ENCODE measurements around the gene ACVRL1.

Gene ACVRL1

DNA sequence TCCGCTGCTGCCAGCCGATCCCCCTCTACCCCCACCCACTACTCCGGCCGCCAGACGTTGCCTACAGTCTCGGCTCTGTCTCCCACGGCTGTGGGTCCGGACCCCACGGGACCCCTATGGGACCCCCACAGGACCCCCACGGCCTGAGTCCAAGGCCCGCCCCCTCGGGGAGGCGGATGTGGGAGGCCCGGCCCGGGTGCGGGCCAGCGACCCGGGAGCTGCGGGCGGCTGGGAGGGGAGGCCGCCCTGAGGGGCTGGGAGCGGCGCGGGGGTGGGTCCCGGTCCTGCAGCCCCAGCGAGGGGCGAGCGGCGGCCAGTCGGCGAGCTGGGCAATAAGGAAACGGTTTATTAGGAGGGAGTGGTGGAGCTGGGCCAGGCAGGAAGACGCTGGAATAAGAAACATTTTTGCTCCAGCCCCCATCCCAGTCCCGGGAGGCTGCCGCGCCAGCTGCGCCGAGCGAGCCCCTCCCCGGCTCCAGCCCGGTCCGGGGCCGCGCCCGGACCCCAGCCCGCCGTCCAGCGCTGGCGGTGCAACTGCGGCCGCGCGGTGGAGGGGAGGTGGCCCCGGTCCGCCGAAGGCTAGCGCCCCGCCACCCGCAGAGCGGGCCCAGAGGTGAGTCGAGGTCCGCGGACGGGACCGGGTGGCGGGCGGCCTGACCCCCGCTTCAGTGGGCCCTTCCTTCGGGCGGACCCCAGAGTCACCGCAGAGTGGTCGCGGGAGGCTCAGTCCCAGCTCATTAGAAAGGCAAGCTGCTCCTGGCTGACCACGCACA is at the start of gene ACVRL1:
ACVRL1 (plus strand) TSS at position 422 of the 773 bp plus-strand sequence. CDS start 4,971 bp downstream, outside the sequence.
- no peak for DNase-seq

DNA sequence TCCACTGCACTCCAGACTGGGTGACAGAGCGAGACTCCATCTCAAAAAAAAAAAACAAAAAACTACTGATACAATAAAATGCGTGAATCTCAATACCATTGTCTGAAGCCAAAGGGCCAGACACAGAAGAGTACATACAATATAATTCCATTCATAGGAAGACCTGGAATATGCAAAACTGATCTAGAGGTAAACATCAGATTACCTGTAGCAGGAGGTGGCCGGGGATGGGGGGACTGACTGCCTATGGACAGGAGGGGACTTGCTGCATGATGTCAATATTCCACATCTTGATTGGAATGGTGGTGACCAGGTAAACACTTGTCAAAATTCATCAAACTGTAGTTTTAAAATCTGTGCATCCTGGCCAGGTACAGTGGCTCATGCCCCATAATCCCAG is 46.3 kb upstream of the ACVRL1 start:
- DNase-seq: no peak

DNA sequence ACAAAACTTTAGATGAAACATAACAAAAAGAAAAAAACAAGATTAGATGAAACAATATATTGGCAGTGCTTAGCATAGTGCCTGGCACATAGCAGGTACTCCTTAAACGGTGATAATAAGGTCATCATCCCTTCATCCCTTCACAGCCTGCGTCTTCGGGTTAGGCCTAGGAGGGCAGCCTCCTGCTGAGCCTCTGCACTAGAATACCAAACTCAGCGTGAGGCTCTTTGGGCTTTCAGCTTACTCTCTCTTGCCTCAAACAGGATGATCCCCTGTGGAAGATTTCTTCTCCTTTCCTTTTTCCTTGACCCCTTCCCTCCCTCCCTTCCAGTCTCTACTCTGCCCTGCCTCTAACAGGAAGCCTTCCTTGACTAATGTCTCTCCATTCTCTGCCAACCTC is 44.4 kb upstream of the ACVRL1 start:
- DNase-seq: no peak

DNA sequence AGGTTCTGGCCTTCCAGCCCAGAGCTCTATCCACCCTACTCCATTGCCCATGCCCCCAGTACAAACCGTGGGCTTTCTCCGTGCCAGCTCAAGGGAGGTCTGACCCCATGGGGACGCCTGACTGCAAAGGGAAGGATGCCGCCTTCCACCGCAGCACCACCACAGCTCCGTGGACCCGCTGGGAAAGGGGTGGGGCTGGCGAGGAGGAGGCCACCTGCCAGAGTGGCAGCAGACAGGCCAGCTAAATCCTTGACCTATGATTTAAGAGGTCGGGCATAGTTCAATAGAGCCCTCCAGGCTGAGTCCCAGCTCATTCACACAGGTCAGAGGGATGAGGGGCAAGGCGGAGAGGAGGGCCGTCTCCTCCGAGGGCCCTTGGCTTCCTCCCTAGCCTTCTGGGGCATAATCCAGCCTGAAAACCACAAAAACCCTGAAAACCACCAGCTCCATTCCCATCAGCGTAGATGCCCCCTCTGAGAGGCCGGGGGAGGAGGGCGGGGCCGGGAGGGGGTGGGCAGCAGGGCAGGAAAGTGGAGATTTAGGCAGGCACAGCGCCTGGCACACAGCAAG is 43.9 kb upstream of the ACVRL1 start:
- DNase-seq: no peak

DNA sequence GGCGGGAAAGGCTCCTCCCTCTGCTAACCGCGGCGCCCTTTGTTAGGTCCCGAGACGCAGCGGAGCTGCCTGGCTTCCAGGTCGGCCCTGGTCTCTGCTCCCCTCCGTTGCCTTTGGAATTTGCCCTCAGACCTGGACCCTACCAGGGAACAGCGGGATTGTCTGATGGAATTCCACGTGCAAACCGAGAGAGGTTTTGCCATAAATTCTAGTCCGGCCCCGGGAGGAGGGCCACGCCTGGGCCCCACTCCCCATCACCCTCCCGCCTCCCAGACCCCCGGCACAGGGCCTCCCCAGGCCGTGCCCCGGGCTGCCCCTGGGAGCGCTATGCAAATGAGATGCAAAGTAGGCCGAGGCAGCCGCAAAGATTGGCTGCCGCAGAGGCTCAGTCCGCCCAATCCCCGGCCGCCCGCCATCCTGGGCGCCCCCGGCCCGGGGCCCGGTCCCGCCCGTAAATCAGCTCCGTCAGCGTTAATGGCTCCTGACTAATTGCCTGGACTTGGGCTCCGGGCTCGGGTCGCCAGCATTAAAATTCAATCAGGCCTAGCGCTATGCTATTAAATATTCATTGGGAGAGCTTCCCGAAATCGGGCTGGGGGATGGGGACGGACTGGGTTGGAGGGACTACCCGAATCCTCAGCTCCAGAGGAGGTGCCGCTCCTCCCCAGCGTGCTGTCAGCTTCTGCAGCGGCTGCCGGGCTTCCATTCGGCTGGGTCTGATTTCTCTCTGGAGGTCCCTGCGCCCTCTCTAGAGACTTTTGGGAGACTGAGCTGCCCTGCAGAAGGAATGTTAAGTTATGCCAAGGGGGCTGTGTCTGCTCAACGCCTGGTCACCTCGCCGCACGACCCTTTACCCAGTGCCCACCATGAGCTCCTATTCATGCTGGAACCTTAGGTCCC is 43.1 kb upstream of the ACVRL1 start:
- DNase-seq: no peak

DNA sequence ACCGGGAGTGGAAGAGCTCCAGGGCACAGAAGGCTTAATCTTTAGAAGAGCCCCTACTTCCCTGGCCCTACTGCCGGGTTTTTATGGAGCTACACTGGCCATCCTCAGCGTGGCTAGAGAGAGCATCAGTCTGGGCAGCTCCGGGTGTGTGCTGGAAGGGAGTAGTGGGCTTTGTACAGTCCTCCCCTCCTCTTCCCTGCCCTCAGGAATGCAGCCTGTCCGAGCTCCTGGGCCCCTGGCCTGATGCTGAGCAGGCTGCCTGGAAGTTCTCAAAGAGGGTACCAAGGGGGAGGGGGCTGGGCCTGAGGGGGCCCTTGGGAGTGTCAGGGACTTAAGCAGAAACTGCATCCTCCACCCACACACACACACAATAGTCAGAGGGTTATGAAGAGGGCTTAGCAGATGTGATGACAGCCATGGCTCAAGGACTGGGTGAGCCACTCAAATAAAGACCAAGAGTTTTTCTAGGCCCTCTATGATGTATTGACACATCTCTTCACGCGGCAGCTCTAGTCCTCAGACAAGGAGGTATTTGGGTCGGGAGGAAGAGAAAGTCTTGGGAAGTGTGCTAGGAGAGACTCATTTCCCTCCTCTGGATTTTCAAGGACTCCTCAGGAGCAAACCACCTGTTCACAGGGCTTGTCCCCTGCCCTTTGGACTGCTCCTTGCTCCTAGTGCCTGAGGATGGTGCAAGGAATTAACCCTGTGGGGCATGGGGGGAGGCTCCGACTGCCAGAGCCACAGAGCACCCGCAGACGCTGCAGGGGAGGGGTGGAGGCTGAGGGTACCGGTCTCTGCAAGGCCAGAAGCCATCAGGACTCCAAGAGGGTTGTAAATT is 42.3 kb upstream of the ACVRL1 start:
- no peak for DNase-seq

DNA sequence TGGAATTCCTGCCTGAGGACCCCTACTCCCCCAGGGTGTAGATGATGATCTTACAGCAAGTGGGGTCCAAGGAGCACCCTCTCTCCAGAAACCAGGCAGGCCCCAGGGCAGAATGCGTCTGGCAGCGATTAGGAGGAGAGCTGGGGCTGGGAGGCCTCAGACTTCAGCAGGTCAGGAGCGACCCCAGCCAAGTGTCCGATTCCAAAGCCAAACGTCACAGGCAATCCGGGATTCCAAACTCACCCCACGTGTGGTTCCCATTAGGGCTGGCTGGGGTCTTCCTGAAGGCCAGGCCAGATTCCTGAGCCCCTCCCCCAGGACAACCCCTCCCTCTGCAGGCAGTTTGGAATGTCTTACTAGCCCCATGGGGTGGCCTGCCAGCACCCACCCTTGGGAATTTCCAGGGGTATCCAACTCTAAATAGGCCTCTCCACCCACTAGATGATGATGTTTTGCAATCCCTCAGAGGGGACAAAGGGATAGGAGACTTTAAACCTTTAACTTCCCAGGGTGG is 41.5 kb upstream of the ACVRL1 start:
- DNase-seq: no peak

DNA sequence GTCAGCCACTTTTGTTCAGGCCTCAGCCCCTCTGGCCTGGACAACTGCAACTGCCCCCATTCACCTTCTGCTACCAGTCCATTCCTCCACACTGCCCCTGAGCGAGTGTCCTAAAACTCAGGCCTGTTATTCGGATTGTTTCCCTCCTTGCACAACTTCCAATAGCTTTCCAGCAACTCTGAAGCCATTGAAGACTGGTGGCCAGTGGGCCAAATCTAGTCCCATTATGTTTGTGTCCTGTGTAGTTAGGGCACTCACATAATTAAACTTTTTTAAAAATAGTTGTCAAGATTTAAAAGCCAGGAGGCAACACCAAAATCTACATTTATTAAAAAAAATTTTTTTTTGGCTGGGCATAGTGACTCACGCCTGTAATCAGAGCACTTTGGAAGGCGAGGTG is 41.0 kb upstream of the ACVRL1 start:
- DNase-seq: no peak

DNA sequence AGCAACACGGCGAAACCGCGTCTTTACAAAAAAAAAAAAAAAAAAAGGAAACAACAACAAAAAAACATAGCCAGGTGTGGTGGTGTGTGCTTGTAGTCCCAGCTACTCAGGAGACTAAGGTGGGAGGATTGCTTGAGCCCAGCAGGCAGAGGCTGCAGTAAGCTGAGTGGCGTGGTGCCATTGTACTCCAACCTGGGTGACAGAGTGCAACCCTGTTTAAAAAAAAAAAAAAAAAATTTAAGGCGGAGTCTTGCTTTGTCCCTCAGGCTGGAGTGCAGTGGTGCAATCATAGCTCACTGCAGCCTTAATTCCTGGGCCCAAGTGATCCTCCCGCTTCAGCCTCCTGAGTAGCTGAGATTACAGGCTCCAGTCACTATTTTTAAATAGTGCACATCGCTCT is 40.5 kb upstream of the ACVRL1 start:
- DNase-seq: no peak

DNA sequence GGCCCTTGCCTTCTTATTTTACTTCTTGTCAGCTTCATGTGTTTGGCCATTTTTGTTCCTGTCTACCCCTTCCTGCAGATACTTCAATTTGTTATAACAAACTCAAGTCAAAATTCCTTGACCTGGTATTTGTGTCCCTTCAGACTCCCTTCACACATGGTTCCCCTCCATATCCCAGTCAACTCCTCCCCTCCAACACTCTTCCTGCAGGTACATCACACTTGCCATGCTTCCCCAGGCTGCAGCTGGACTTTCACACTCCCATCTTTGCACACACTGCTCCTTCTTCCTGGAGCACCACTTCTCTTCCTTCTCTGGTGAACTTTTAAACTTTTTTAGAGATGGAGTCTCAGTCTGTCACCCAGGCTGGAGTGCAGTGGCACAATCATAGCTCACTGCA is 39.9 kb upstream of the ACVRL1 start:
- DNase-seq: no peak

DNA sequence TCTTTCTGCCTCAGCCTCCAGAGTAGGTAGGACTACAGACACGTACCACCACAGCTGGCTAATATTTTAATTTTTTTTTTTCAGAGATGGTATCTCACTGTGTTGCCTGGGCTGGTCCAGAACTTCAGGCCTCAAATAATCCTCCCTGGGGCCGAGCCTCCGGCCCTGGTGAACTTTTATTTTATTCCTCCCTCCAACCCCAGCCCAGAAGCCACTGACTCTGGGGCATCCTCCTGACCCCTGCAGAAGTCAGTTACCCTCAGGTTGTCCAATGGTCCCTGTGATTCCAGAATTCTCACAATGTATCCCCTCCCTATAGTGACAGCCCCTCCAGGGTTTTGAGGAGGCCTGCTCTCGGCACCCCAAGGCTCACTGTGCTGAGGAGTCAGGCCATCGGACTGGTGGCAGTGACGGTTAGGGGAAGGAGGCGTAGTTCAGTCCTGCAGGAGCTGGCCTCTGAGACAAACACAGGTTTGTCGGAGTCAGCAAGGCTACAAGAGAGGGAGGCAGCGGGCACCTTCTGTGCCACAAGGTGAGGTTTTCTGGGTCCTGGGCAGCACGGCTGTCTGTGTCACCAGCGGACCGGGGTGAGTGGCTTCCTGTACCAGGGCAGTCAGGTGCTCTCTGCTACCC is 39.4 kb upstream of the ACVRL1 start:
- DNase-seq: no peak

DNA sequence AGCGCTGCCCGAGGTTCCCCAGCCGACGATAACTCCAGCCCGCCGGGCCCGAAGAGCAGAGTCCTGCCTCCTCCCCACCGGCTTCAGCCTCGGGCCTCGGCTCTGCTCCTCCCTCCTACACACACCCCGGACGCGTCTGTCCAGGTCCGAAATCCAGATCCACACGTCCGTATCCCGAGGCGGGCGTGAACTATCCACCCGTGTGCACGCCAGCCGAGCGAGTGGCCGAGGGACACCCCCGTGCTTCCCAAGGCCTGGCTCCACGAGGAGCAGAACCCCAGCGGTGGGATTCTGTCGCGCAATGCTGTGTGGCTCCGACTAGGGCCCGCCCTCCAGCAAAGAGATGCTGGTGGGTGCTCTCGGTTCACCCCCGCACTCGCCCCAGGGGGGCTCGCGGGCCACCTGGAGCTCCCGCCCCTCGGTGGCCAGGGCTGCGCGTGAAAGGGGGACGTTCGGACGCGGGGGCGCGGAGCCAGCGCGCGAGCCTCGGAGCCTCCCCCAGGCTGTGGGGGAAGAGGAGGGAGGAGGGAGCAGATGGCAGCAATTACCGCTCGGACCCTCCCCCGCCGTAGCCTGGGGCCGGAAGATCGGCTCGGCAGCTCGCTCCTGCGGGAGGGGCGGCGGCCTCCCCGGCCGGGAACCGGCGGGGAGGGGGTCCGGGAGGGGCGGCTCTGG is 38.3 kb upstream of the ACVRL1 start:
- DNase-seq: no peak

DNA sequence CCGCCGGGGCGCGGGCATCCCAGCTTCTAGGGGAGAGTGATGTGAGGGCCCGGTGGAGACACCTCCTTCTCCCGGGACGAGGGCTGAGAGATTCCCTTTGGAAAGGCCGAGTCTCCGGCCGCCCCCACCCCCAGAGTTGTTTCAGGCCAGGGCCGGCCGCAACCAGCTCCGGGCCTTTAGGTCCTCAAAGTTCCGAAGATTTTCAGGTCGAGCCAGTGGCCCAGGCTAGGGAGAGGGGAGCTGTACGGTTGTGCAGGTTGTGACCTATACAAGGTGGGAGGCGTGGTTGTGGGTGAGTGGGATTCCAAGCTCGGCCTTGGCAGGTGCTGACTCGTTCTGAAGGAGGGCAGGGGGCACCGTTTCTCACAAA is 37.8 kb upstream of the ACVRL1 start:
- no peak for DNase-seq

DNA sequence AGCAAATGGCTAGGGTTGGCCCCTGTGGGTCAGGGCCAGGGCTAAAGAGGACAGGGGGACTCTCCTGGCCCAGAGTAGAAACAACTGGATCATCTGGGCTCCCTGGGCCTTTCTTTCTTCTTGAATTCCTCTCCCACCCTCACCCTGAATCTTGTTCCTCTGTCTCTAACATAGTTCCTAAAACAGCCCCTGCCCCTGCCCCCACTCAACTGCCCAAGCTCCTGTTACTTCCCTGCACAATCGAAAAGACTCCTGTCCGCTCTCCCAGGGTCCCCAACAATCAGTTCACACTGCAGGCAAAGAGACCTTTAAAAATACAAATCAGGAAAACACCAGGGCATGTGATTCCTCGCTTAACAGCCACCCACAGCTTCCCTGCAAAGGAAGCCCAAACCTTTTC is 37.4 kb upstream of the ACVRL1 start:
- no peak for DNase-seq

DNA sequence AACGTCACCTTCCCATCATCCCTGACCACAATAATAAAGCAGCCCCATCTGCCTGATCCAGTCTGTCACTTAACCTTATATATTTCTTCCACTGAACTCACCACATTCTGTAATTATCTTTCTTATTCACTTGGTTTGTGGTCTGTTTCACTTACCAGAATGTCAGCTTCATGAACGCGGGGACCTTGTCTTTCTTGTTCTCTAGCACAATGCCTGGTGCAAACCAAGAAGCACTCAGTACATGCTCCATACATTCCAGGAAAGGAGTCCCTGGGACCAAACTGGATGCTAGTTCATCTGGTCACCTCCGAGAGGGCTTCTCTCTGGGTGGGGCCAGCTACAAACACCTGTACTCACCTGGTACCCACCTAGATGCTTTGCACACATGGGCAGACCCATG is 36.8 kb upstream of the ACVRL1 start:
- no peak for DNase-seq

DNA sequence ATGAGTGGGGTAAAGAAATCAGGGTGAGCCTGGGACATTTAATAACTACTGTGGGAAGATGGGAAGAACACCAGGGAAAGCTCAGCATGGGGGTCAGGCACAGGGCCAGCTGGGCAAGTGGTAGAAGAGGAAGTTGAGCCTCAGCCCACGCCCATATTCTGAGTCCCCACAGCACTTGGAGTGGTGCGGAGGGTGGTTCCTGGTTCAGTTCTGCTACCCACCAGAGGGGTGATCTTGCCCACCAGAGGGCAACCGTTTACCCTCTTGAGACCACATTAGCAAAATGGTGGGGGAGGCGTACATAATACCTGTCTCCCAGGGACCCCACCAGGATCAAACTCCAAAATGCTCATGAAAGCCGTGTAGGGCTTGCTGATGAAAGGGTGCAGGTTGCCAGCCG is 36.2 kb upstream of the ACVRL1 start:
- DNase-seq: no peak

DNA sequence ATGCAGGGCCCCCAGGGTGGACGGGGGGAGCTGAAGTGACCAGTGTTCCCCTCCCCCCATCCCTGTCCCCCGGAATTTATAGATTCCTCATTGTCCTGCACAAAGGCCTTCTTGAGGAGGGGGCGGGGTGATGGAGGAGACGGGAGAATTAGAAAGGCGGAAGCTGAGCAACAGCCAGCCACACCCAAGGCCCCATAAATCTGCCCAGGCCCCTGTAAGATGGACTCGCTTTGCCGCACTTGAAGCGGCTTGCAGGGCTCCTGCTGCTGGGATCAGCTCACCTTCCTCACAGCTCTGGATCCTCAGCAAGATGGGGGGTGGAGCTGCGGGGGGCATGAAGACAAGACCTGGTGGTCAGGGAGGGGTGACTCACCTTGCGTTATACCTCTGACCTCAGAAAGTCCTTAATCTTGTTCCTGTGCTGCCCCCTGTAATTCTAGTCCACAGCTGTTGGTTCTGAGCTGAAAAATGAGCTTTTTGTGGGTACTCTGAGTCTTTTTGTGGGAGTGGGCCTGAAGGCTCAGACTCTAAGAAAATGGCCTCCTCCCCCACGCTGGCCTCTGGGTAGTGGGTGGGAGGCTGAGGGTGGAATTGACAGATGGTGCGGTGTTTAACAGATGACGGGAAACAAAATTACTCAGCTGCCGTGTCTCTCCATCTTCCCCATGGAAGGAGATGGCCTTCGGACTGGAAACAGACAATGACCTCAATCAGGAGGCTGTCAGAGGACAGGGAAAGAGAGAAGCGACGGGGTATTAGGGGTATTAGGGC is 35.2 kb upstream of the ACVRL1 start:
- no peak for DNase-seq

DNA sequence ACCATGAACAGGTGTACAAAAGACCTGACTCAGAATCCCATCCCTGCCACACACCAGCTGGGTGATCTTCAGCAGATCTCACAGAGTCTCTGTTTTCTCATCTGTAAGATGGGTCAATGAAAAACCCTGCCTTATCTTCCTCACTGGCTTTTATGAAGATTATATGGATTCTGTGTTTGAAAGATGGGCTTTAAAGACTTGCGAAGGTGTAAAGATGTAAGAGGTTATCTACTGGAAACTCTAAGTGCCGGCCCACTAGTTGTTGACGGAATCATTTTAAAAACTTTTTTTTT is 34.7 kb upstream of the ACVRL1 start:
- DNase-seq: no peak

DNA sequence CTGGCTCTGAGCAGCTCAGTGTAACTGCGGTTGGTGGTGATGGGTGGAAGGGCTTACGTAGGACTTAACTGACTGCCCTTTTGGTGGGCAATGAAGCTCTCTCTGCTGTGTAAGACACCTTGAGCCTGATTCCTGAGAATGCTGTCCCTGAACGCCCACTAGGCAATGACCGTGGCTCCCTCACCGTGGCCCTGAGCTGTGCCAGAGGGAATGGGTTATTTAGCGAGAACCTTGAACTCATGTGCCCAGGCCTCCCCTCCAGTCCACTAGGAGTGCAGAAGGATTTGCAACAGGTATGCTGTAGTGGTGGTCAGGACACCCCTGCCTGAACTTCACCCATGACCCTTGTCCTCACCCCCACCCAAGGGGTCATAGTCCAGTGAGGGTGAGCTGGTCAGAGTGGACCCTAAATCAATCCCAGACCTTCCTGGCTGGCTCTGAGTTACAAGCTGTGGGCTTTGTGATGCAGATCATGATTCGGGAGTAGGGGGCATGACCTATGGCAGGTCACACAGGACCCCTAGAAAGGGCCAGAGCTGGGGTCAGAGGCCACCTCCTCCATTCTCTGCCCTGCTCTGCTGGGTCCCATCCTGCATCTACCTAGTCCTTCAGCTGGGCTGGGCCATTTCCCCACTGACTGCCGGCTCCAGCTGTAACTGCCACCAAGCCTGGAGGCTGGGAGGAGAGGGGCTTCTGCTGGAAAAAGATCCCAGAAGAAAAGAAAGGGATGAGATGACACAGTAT is 33.9 kb upstream of the ACVRL1 start:
- DNase-seq: no peak

DNA sequence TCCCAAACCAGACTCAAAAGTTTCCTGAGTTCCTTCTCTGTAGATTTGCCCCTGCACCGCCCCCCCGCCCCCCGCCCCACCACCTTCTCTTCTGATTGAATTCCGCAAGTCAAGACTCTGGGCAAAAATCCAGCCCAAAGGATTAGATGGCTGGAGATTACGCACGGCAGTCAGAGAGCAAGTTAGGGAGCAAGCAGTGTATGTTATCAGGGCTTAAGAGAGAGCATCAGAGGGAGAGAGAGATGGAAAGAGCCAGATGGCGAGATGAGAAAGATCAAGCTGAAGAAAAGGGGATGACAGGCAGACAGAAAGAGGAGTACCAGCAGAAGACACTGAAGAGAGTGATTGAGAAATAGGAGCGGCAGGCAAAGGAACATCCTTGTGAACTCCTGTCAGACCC is 33.3 kb upstream of the ACVRL1 start:
- DNase-seq: no peak

Measured in CD4-positive, alpha-beta T cell treated with Interleukin-12 subunit alpha and Interleukin-12 subunit beta, for 1 hour (primary cell).